ENCODE measurements around the gene GMCL2.
"Not testable (repeated sequence)": the region's sequence is repeated elsewhere in the genome, so short reads cannot be mapped to it uniquely, and the experiment has no call there.

The GMCL2 gene

DNA sequence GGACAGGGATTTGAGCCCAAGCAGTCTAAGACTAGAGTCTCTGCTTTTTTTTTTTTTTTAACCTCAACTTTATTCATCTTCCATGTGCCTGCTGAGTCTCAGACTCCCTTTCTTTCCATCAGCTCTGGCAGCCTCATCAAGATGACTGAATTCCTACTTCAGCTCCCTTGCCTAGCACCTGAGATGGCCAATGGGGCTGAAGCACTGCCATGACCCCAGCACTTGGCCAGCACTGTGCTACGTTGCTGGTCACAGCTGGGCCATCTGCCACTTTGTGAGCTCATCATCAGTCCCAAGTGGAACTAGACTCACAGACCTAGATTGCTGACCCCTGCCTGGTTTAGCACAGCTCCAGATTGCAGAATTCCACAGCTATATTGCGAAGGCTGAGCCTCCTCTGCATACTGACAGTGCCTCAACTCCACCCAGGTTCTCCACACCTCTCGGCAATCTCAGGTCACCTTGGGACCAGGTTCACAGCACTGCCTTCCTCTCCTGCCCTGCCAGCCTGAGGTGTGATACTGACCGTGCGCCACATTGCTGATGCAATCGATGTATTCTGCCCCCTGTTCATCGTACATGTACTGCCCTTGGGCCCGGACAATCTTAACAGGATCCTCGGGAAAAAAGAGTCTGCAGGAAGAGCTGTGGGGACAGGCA is 43.8 kb upstream of the GMCL2 start:
- Histone ChIP-seq H3K4me1 (ENCODE audit: control insufficient read depth, insufficient read depth, low read length, poor library complexity, severe bottlenecking) (peaks cover 33% of the 10 kb centered on the region), H3K9me3 (ENCODE audit: control insufficient read depth, low read length) (no peaks in the 10 kb centered on the region), H3K4me3 (ENCODE audit: insufficient read depth, low read depth, low read length, poor library complexity, severe bottlenecking) (peak overlapping the region; percentile 82), H3K27me3 (replicated peaks; ENCODE audit: control insufficient read depth, insufficient read depth, low read length, poor library complexity, severe bottlenecking) (no peaks in the 10 kb centered on the region), H3K27ac (ENCODE audit: insufficient read depth, low read length, poor library complexity, severe bottlenecking) (peak overlapping the region; percentile 82), H3K36me3 (ENCODE audit: control insufficient read depth, insufficient read depth, low read length) (peaks cover 26% of the 10 kb centered on the region)
- DNase-seq = no peak

DNA sequence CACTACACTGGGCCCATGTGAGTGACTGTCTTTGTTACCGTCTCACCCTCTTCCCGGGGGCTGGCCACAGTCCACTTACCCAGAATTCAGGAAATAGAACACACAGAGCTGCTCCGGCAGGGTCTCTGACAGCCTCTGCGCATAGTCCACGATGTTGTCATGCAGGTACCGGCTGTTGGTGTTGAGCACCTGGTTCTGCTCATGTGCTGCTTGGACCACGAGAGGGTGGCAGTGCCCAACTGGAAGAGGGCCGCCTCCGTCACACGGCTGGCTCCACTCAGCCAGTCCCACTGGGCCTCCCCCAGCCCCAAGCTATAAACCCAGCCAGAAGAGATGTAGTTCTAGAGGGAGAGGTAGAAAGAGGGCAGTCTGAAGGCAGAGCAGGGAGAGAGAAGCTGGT is 42.7 kb upstream of the GMCL2 start:
- DNase-seq = no peak
- Histone ChIP-seq H3K36me3 (ENCODE audit: control insufficient read depth, insufficient read depth, low read length) (peaks cover 27% of the 10 kb centered on the region), H3K27ac (ENCODE audit: insufficient read depth, low read length, poor library complexity, severe bottlenecking) (no peak overlapping the region), H3K4me3 (ENCODE audit: insufficient read depth, low read depth, low read length, poor library complexity, severe bottlenecking) (no peak overlapping the region), H3K9me3 (ENCODE audit: control insufficient read depth, low read length) (no peaks in the 10 kb centered on the region), H3K27me3 (replicated peaks; ENCODE audit: control insufficient read depth, insufficient read depth, low read length, poor library complexity, severe bottlenecking) (no peaks in the 10 kb centered on the region), H3K4me1 (ENCODE audit: control insufficient read depth, insufficient read depth, low read length, poor library complexity, severe bottlenecking) (peaks cover 33% of the 10 kb centered on the region)

DNA sequence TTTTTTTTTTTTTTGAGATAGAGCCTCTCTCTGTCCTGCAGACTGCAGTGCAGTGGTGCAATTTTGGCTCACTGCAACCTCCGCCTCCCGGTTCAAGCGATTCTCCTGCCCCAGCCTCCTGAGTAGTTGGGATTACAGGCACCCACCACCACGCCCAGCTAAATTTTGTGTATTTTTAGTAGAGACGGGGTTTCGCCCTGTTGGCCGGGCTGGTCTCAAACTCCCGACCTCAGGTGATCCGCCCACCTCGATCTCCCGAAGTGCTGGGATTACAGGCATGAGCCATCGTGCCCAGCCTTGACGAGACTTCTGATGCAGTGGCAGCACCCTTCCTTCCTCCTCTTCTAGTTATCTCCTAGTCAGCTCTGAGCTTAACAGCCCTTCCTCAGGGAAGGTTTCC is 41.9 kb upstream of the GMCL2 start:
- H3K4me3 ChIP-seq (ENCODE audit: insufficient read depth, low read depth, low read length, poor library complexity, severe bottlenecking); H3K27ac ChIP-seq (ENCODE audit: insufficient read depth, low read length, poor library complexity, severe bottlenecking); H3K27me3 ChIP-seq (replicated peaks; ENCODE audit: control insufficient read depth, insufficient read depth, low read length, poor library complexity, severe bottlenecking); H3K9me3 ChIP-seq (ENCODE audit: control insufficient read depth, low read length); DNase-seq: not testable (repeated sequence)
- Histone ChIP-seq H3K36me3 (ENCODE audit: control insufficient read depth, insufficient read depth, low read length) (peaks cover 28% of the 10 kb centered on the region), H3K4me1 (ENCODE audit: control insufficient read depth, insufficient read depth, low read length, poor library complexity, severe bottlenecking) (peaks cover 33% of the 10 kb centered on the region)

DNA sequence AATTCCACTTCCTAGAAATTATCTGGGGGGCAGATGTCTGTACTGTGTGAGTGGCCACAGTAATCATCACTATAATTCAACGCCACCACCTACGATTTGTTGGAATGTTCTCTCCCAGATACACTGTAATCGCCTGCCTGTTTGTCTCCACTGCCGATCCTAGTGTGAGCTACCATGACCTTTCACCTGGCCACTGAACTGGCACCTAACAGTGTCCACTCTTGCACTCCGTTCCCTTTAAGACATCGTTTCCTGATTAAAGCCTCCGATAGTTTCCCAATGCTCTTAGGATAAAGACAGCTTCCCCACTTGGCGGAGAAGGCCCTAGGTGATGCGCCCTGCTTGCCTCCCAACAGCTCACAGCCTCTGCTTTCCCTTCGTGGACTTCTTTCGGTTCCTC is 41.4 kb upstream of the GMCL2 start:
- H3K9me3 ChIP-seq (ENCODE audit: control insufficient read depth, low read length) = no peaks in the 10 kb centered on the region
- H3K27me3 ChIP-seq (replicated peaks; ENCODE audit: control insufficient read depth, insufficient read depth, low read length, poor library complexity, severe bottlenecking) = no peaks in the 10 kb centered on the region
- no peak overlapping the region for H3K27ac ChIP-seq (ENCODE audit: insufficient read depth, low read length, poor library complexity, severe bottlenecking)
- no peak overlapping the region for H3K4me3 ChIP-seq (ENCODE audit: insufficient read depth, low read depth, low read length, poor library complexity, severe bottlenecking)
- peaks cover 28% of the 10 kb centered on the region for H3K36me3 ChIP-seq (ENCODE audit: control insufficient read depth, insufficient read depth, low read length)
- no peak for DNase-seq
- H3K4me1 ChIP-seq (ENCODE audit: control insufficient read depth, insufficient read depth, low read length, poor library complexity, severe bottlenecking) = peaks cover 33% of the 10 kb centered on the region

DNA sequence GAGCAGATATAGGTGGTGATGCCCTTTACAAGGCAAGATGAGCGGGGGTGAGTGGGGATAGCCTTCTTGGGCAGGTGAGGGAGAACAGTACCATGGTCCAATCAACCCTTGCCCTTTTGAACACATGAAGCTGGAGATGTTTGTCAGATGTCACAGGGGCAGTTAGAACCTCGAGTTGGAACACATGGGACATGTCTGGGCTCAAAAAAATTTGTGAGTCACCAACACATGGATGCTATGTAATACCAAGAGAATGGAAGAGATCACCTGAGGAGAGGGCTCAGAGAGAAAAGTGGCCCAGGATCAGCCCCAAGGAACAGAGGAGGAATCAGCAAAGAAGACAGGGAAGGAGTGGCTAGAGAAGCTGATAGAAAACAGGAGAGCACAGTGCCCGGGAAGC is 40.8 kb upstream of the GMCL2 start:
- Histone ChIP-seq H3K4me3 (ENCODE audit: insufficient read depth, low read depth, low read length, poor library complexity, severe bottlenecking) (no peak overlapping the region), H3K9me3 (ENCODE audit: control insufficient read depth, low read length) (no peaks in the 10 kb centered on the region), H3K36me3 (ENCODE audit: control insufficient read depth, insufficient read depth, low read length) (peaks cover 28% of the 10 kb centered on the region), H3K27me3 (replicated peaks; ENCODE audit: control insufficient read depth, insufficient read depth, low read length, poor library complexity, severe bottlenecking) (no peaks in the 10 kb centered on the region), H3K27ac (ENCODE audit: insufficient read depth, low read length, poor library complexity, severe bottlenecking) (no peak overlapping the region), H3K4me1 (ENCODE audit: control insufficient read depth, insufficient read depth, low read length, poor library complexity, severe bottlenecking) (peaks cover 30% of the 10 kb centered on the region)
- DNase-seq = no peak

DNA sequence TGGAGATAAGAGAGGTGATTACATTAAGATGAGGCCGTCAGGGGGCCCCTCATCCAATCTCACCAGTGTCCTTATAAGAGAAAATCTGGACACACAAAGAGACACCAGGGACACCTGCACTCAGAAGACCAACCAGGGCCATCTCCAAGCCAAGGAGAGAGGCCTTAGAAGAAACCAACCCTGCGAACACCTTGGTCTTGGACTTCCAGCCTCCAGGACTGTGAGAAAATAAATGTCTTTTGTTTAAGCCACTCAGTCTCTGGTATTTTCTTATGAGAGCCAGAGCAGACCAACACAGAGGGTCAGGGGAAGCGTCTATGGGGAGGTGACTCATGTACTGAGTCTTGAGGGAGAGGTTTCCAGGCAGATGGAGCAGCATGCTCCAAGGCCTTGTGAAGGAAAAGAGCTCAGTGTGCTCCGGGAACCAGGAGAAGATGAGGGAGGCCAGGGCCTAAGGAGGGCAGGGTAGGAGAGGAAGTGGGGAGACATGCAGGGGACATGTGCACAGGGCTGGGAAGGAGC is 40.0 kb upstream of the GMCL2 start:
- Histone ChIP-seq H3K36me3 (ENCODE audit: control insufficient read depth, insufficient read depth, low read length) (peaks cover 28% of the 10 kb centered on the region), H3K4me1 (ENCODE audit: control insufficient read depth, insufficient read depth, low read length, poor library complexity, severe bottlenecking) (peaks cover 25% of the 10 kb centered on the region), H3K27me3 (replicated peaks; ENCODE audit: control insufficient read depth, insufficient read depth, low read length, poor library complexity, severe bottlenecking) (no peaks in the 10 kb centered on the region), H3K4me3 (ENCODE audit: insufficient read depth, low read depth, low read length, poor library complexity, severe bottlenecking) (no peak overlapping the region), H3K27ac (ENCODE audit: insufficient read depth, low read length, poor library complexity, severe bottlenecking) (no peak overlapping the region), H3K9me3 (ENCODE audit: control insufficient read depth, low read length) (no peaks in the 10 kb centered on the region)
- DNase-seq = no peak

DNA sequence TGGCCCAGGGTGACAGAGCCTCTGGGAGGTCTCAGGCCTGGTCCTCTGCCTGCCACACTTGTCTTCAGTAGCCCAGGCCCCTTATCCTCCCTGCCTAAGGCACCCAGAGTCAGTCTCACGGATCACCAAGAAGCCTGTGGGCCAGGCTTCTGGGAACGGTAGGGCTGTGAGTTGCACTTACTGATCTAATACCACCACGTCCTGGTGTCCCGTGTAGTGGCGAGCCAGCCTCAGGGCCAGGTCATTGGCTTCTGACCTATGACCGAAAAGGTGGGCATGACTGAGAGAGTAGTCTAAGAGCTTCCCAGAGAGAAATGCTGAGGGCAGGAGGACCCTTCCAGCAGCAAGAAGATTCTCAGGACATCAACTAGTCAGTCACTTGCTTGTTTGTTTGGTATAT is 38.0 kb upstream of the GMCL2 start:
- DNase-seq = no peak
- H3K4me3 ChIP-seq (ENCODE audit: insufficient read depth, low read depth, low read length, poor library complexity, severe bottlenecking) = no peak overlapping the region
- H3K36me3 ChIP-seq (ENCODE audit: control insufficient read depth, insufficient read depth, low read length) = peaks cover 28% of the 10 kb centered on the region

DNA sequence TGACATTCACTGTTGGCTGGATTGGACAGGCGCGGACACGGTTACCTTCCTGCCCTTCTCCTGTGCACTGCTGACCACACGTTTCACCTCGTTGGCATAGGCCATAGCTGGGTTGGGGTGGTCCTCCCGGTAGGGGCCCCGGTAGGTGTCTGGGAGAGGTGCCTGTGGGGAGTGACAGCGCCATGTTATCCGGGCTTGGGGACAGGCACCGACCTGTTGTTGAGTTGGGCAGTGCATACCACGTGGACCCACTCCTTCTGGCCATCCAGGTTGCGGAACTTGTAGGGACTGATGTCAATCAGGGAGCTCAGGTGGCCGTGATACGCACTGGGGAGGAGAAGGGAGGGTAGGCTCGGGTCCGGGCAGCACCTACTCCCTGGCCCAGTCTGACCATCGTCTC is 37.2 kb upstream of the GMCL2 start:
- Histone ChIP-seq H3K4me3 (ENCODE audit: insufficient read depth, low read depth, low read length, poor library complexity, severe bottlenecking) (no peak overlapping the region), H3K36me3 (ENCODE audit: control insufficient read depth, insufficient read depth, low read length) (peaks cover 21% of the 10 kb centered on the region), H3K27me3 (replicated peaks; ENCODE audit: control insufficient read depth, insufficient read depth, low read length, poor library complexity, severe bottlenecking) (no peaks in the 10 kb centered on the region), H3K27ac (ENCODE audit: insufficient read depth, low read length, poor library complexity, severe bottlenecking) (no peak overlapping the region), H3K4me1 (ENCODE audit: control insufficient read depth, insufficient read depth, low read length, poor library complexity, severe bottlenecking) (no peaks in the 10 kb centered on the region), H3K9me3 (ENCODE audit: control insufficient read depth, low read length) (no peaks in the 10 kb centered on the region)
- DNase-seq = no peak

More for the DNA sequence above, 38.0 kb upstream of the GMCL2 start:
- no peak overlapping the region for H3K27ac ChIP-seq (ENCODE audit: insufficient read depth, low read length, poor library complexity, severe bottlenecking)
- no peaks in the 10 kb centered on the region for H3K27me3 ChIP-seq (replicated peaks; ENCODE audit: control insufficient read depth, insufficient read depth, low read length, poor library complexity, severe bottlenecking)
- H3K9me3 ChIP-seq (ENCODE audit: control insufficient read depth, low read length) = no peaks in the 10 kb centered on the region
- H3K4me1 ChIP-seq (ENCODE audit: control insufficient read depth, insufficient read depth, low read length, poor library complexity, severe bottlenecking) = peaks cover 6% of the 10 kb centered on the region

DNA sequence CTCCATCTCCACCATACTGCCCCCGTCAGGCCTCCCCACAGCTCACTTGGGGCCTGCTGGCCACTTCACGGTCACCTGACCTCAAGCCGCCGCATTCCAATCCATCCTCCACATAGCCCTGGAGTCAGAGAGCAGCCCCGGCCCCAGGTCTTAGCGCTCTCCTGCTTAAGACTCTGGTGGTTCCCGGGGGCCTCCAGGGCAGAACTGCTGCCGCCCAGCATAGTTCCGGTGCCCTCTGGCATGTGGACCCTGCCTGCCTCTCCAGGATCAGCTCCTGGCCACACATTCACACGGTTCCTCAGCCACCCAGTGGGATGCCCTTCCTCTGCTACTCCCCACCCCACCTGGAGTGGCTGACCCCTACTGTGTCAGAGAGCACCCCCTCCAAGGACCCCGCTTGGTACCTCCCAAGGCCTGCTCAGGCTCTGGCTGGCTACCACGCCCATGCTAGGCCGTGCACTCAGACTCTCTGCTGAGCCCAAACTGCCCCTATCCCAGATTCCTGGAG is 36.7 kb upstream of the GMCL2 start:
- H3K9me3 ChIP-seq (ENCODE audit: control insufficient read depth, low read length) = no peaks in the 10 kb centered on the region
- H3K27me3 ChIP-seq (replicated peaks; ENCODE audit: control insufficient read depth, insufficient read depth, low read length, poor library complexity, severe bottlenecking) = no peaks in the 10 kb centered on the region
- peaks cover 20% of the 10 kb centered on the region for H3K36me3 ChIP-seq (ENCODE audit: control insufficient read depth, insufficient read depth, low read length)
- DNase-seq = no peak
- no peaks in the 10 kb centered on the region for H3K4me1 ChIP-seq (ENCODE audit: control insufficient read depth, insufficient read depth, low read length, poor library complexity, severe bottlenecking)
- H3K4me3 ChIP-seq (ENCODE audit: insufficient read depth, low read depth, low read length, poor library complexity, severe bottlenecking) = no peak overlapping the region
- H3K27ac ChIP-seq (ENCODE audit: insufficient read depth, low read length, poor library complexity, severe bottlenecking) = no peak overlapping the region

DNA sequence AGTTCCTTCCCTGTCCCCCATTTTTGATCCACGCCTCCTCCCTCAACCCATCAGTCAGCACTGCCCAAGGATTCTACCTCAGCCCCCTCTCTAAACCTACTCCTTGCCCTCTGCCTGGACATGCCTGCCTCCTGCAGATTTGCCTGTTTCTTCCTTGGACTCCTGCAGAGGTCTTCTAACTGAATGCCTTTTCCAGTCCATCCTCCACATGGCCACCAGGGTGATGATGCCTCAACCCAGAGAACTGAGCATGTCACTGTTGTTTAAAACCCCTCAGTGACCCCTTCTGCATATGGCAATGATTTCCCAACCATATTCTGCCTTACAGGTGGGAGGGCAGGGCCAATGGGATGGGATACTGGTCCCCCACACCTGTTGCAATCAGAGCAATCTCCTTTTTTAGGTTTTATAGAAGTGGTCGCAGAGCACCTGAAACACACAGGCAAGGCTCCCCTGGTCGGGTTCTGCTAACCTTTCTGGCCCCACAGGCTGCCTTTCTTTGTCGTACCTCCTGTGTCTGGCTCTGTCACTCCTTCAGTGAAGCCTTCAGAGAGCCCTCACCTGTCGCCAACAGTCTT is 36.1 kb upstream of the GMCL2 start:
- H3K27ac ChIP-seq (ENCODE audit: insufficient read depth, low read length, poor library complexity, severe bottlenecking) = no peak overlapping the region

More for the DNA sequence above, 36.1 kb upstream of the GMCL2 start:
- no peak overlapping the region for H3K4me3 ChIP-seq (ENCODE audit: insufficient read depth, low read depth, low read length, poor library complexity, severe bottlenecking)
- no peaks in the 10 kb centered on the region for H3K27me3 ChIP-seq (replicated peaks; ENCODE audit: control insufficient read depth, insufficient read depth, low read length, poor library complexity, severe bottlenecking)
- no peaks in the 10 kb centered on the region for H3K9me3 ChIP-seq (ENCODE audit: control insufficient read depth, low read length)
- no peak for DNase-seq
- H3K36me3 ChIP-seq (ENCODE audit: control insufficient read depth, insufficient read depth, low read length) = peaks cover 20% of the 10 kb centered on the region
- no peaks in the 10 kb centered on the region for H3K4me1 ChIP-seq (ENCODE audit: control insufficient read depth, insufficient read depth, low read length, poor library complexity, severe bottlenecking)
